GM21528 (cell line): ENCODE data around the gene CLEC16A.

Experiments
- ATAC-seq: cut with Tn5 transposase; IDR thresholded peaks from one replicate; pipeline ENCODE4 v1.9.1; 2021; ENCODE audit warnings: mild to moderate bottlenecking, moderate library complexity; ENCODE audit not compliant: unreplicated experiment, low FRiP score

The CLEC16A gene

GRCh38 chr16:11053916-11054460 is 109.6 kb downstream of the CLEC16A start:
- no peak for ATAC-seq

GRCh38 chr16:11056090-11056992 is 112.0 kb downstream of the CLEC16A start:
- no peak for ATAC-seq

- no peak for ATAC-seq
Observed at GRCh38 chr16:11056993-11057649, 112.8 kb downstream of the CLEC16A start.

- no peak for ATAC-seq
Observed at GRCh38 chr16:11057711-11058345, 113.5 kb downstream of the CLEC16A start.

GRCh38 chr16:11058832-11059231 is 114.5 kb downstream of the CLEC16A start:
- no peak for ATAC-seq

GRCh38 chr16:11059588-11059987 is 115.2 kb downstream of the CLEC16A start:
- no peak for ATAC-seq

GRCh38 chr16:11060364-11060763 is 116.0 kb downstream of the CLEC16A start:
- ATAC-seq: no peak

- no peak for ATAC-seq
Observed at GRCh38 chr16:11060842-11061241, 116.5 kb downstream of the CLEC16A start.

GRCh38 chr16:11061629-11062270 is 117.4 kb downstream of the CLEC16A start:
- no peak for ATAC-seq

GRCh38 chr16:11063448-11064201 is 119.3 kb downstream of the CLEC16A start:
- no peak for ATAC-seq

GRCh38 chr16:11064202-11064540 is 119.8 kb downstream of the CLEC16A start:
- ATAC-seq: no peak

- no peak for ATAC-seq
Observed at GRCh38 chr16:11064851-11065250, 120.5 kb downstream of the CLEC16A start.

- no peak for ATAC-seq
Observed at GRCh38 chr16:11066261-11066870, 122.0 kb downstream of the CLEC16A start.

- no peak for ATAC-seq
Observed at GRCh38 chr16:11067266-11067665, 122.9 kb downstream of the CLEC16A start.

- ATAC-seq: no peak
Observed at GRCh38 chr16:11067697-11068141, 123.4 kb downstream of the CLEC16A start.

- no peak for ATAC-seq
Observed at GRCh38 chr16:11071829-11072228, 127.5 kb downstream of the CLEC16A start.

- no peak for ATAC-seq
Observed at GRCh38 chr16:11072420-11073153, 128.2 kb downstream of the CLEC16A start.

GRCh38 chr16:11073407-11073999 is 129.1 kb downstream of the CLEC16A start:
- ATAC-seq: no peak
